Adrenal gland (tissue), 12 donors: ENCODE results near the gene SLC23A1. TPM values are rescaled to one million over a fixed set of nuclear protein-coding genes. Genes with fewer than 3 reads are reported as not detected.
"Not testable (repeated sequence)": the region's sequence is repeated elsewhere in the genome, so short reads cannot be mapped to it uniquely, and the experiment has no call there.

Experiments used
- DNase-seq, 7 donors: peaks; one replicate each; pipeline ENCODE4 v3.0.0-alpha.2; 2019 to 2020
- H3K27ac ChIP-seq, 5 donors: fragments of 200-600 bp; sonication (generic) in 4 of 5; 1 replicate in 3 of 5; 2 replicates in 2 of 5; pipeline versions ENCODE4 v1.5.1 to v1.8.0; 2016 to 2020; ENCODE audit warnings: mild to moderate bottlenecking in 1 of 5
- H3K27me3 ChIP-seq: fragments of 200-600 bp; 2 replicates; pipeline ENCODE4 v1.8.0; 2021
- H3K36me3 ChIP-seq, 2 donors: fragments of 200-600 bp; replicated peaks in 1 of 2; 1 replicate in 1 of 2; 2 replicates in 1 of 2; pipeline versions ENCODE4 v1.5.1 to v1.8.0; 2018 to 2022
- H3K4me1 ChIP-seq, 2 donors: fragments of 200-600 bp; replicated peaks in 1 of 2; 1 replicate in 1 of 2; 2 replicates in 1 of 2; pipeline versions ENCODE4 v1.5.1 to v1.8.0; 2018 to 2021
- H3K4me3 ChIP-seq, 4 donors: fragments of 200-600 bp; sonication (generic) in 3 of 4; one replicate each; pipeline ENCODE4 v1.5.1; 2016 to 2018
- H3K9me3 ChIP-seq, 3 donors: fragments of 200-600 bp; sonication (generic) in 1 of 3; replicated peaks in 1 of 3; 1 replicate in 2 of 3; 2 replicates in 1 of 3; pipeline versions ENCODE4 v1.5.1 to v1.8.0; 2016 to 2021
- POLR2A ChIP-seq, 2 donors: fragments of 450-650 bp; IDR thresholded peaks; one replicate each; pipeline ENCODE4 v1.6.1; 2017; ENCODE audit warnings: antibody characterized with exemption in 2 of 2, mild to moderate bottlenecking in 2 of 2, moderate library complexity in 1 of 2
- WGBS, 4 donors: extraction: QIAGEN DNeasy Blood & Tissue Kit in 2 of 4; methylation state at CpG; one replicate each; pipeline versions ENCODE4 v1.1.5 to v1.1.7; 2013 to 2017; 5-methylcytosine and 5-hydroxymethylcytosine counted together
- intact Hi-C, 2 donors: fragments of 100-400 bp; cut with DNase I; formaldehyde crosslinking; loops; one replicate each; pipeline versions ENCODE4 v1.14.1 to v1.15.0; 2022 to 2023
- polyA plus RNA-seq, 3 donors: library from polyadenylated mRNA; stranded (reverse); fragments of 200-250 nt in 2 of 3; fragments of 350-450 nt in 1 of 3; fragmentation: Illumina TruSeq in 1 of 3; extraction: RNeasy Lipid Tissue Mini Kit (QIAGEN cat#74804) in 1 of 3; gene quantifications; one replicate each; pipeline ENCODE4 v1.2.3, GENCODE V29; 2013 to 2014
- total RNA-seq, 9 donors: library from RNA; depleted of rRNA in 4 of 9; stranded (reverse); fragments of >200 nt in 4 of 9; fragments of 120-200 nt in 1 of 9; fragmentation: NEBNext Ultra II Directional in 1 of 9; extraction: Animal tissue kit (Norgen Biotek cat#: 25700) in 1 of 9; gene quantifications; one replicate each; pipeline versions ENCODE4 v1.1.0 to v1.2.4, GENCODE V29; 2013 to 2023
- TF ChIP-seq, protein P1 (sequence below), 6 experiments: fragments of 450-650 bp in 4 of 6; fragments of 200-600 bp in 2 of 6; sonication (generic) in 1 of 6; IDR thresholded peaks; 1 replicate in 5 of 6; 2 replicates in 1 of 6; pipeline versions ENCODE4 v1.5.1 to v1.8.0; 2016 to 2021; ENCODE audit warnings: antibody characterized with exemption in 6 of 6, mild to moderate bottlenecking in 2 of 6, moderate library complexity in 1 of 6
- donor health status: healthy with polysubstance abuse.
- donor health status: Bipolar disorder and iron deficiency.
- donor health status: DM: yes; HTN: yes; CAD: no.
- donor health status: DM: no; HTN: no; CAD: no.
- donor health status: DM: no; HTN: no; CAD: no.
- donor health status: DM: yes; HTN: yes; CAD: no.

Gene SLC23A1
- total and polyA plus RNA-seq, 12 donors = 0.06 to 0.46 (median 0.14) TPM; not detected in 8

DNA sequence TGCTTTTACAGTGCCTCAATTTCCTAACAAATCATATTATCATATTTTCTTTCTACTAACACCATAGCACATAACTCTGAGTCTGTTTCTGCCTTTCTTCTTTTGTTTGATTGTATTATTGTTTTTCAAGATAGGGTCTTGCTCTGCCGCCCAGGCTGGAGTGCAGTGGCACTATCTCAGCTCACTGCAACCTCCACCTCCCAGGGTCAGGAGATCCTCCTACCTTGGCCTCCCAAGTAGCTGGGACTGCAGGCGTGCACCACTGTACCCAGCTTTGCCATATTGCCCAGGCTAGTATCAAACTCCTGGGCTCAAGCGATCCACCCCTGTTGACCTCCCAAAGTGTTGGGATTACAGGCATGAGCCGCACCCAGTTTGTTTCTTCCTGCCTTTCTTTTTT is 22.7 kb downstream of the SLC23A1 start:
- DNase-seq = peak in 2 of 7 donors; percentile 5 to 33
- WGBS, 4 donors = 94 to 99% (median 97%) methylated on average over 4 of the region's 4 CpGs
- Histone ChIP-seq H3K4me3 (no peak overlapping the region), H3K9me3 (no peaks in the 10 kb centered on the region), H3K4me1 (peaks cover 9 to 41% of the 10 kb centered on the region in 2 donors), H3K36me3 (peaks cover 0 to 18% of the 10 kb centered on the region in 2 donors), H3K27ac (no peak overlapping the region), H3K27me3 (no peaks in the 10 kb centered on the region)
- TF ChIP-seq POLR2A (IDR thresholded peaks at IDR 0.05) = no peak
- TF ChIP-seq, protein P1, sequence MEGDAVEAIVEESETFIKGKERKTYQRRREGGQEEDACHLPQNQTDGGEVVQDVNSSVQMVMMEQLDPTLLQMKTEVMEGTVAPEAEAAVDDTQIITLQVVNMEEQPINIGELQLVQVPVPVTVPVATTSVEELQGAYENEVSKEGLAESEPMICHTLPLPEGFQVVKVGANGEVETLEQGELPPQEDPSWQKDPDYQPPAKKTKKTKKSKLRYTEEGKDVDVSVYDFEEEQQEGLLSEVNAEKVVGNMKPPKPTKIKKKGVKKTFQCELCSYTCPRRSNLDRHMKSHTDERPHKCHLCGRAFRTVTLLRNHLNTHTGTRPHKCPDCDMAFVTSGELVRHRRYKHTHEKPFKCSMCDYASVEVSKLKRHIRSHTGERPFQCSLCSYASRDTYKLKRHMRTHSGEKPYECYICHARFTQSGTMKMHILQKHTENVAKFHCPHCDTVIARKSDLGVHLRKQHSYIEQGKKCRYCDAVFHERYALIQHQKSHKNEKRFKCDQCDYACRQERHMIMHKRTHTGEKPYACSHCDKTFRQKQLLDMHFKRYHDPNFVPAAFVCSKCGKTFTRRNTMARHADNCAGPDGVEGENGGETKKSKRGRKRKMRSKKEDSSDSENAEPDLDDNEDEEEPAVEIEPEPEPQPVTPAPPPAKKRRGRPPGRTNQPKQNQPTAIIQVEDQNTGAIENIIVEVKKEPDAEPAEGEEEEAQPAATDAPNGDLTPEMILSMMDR (IDR thresholded peaks at IDR 0.05) = no peak
- intact Hi-C loops = no loop called here

DNA sequence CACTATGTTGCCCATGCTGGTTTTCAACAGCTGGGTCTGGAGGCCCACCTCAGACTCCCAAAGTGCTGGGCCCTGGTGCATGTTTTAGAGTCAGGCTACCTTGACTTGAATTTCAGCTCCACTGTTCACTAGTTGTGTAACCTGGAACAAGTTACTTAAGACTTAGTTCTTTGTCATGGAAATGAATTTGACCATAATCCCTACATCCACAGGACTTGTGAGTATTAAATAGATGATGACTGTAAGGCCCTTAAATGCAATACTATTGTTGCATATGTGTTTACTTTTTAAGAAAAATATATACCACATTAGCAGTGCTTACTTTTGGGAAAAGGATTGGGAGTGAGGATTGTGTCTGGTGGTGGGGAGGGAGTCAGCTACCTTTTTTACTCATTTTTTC is 25.0 kb downstream of the SLC23A1 start:
- peak in 1 of 7 donors; percentile 1 for DNase-seq
- Histone ChIP-seq H3K9me3 (no peaks in the 10 kb centered on the region), H3K4me3 (no peak overlapping the region), H3K27ac (no peak overlapping the region), H3K4me1 (peaks cover 9 to 28% of the 10 kb centered on the region in 2 donors), H3K36me3 (peaks cover 0 to 4% of the 10 kb centered on the region in 2 donors), H3K27me3 (no peaks in the 10 kb centered on the region)
- intact Hi-C loops = no loop called here
- TF ChIP-seq, protein P1 (IDR thresholded peaks at IDR 0.05) = no peak
- no peak for TF ChIP-seq POLR2A (IDR thresholded peaks at IDR 0.05)

DNA sequence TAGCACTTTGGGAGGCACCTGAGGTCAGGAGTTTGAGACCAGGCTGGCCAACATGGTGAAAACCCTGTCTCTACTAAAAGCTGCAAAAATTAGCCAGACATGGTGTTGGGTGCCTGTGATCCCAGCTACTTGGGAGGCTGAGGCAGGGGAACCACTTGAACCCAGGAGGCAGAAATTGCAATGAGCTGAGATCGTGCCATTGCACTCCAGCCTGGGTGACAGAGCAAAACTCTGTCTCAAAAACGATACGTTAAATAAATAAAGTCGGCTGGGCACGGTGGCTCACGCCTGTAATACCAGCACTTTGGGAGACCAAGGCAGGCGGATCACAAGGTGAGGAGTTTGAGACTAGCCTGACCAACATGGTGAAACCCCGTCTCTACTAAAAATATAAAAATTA is 27.2 kb downstream of the SLC23A1 start:
- H3K4me3 ChIP-seq, intact Hi-C loops, H3K36me3 ChIP-seq, H3K9me3 ChIP-seq, H3K27me3 ChIP-seq, H3K27ac ChIP-seq: not testable (repeated sequence)
- DNase-seq = peak in 1 of 7 donors; percentile 9
- 91 to 98% (median 94%) methylated on average over 8 of the region's 8 CpGs for WGBS, 4 donors
- H3K4me1 ChIP-seq = peaks cover 9 to 23% of the 10 kb centered on the region in 2 donors

DNA sequence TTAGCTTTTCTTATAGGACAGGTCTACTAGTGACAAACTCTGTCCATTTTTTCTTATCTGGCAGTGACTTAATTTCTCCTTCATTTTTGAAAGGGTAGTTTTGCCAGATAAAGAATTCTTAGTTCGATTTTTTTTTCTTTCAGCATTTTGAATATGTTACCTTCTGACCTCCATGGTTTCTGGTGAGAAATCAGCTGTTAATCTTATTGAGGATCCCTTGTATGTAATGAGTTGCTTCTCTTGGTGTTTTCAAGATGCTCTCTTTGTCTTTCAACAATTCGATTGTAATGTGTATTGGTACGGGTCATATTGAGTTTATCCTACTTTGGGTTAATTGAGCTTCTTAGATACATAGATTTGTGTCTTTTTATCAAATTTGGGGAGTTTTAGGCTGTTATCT is 28.9 kb downstream of the SLC23A1 start:
- peaks cover 8 to 31% of the 10 kb centered on the region in 2 donors for H3K4me1 ChIP-seq
- no peak for TF ChIP-seq POLR2A (IDR thresholded peaks at IDR 0.05)
- TF ChIP-seq, protein P1 (IDR thresholded peaks at IDR 0.05) = no peak
- intact Hi-C loops = no loop called here
- peaks cover 0 to 4% of the 10 kb centered on the region in 2 donors for H3K36me3 ChIP-seq
- no peak overlapping the region for H3K27ac ChIP-seq
- 80 to 96% (median 93%) methylated on average over 3 of the region's 3 CpGs for WGBS, 4 donors
- no peak for DNase-seq
- no peaks in the 10 kb centered on the region for H3K9me3 ChIP-seq
- no peak overlapping the region for H3K4me3 ChIP-seq
- H3K27me3 ChIP-seq = no peaks in the 10 kb centered on the region

DNA sequence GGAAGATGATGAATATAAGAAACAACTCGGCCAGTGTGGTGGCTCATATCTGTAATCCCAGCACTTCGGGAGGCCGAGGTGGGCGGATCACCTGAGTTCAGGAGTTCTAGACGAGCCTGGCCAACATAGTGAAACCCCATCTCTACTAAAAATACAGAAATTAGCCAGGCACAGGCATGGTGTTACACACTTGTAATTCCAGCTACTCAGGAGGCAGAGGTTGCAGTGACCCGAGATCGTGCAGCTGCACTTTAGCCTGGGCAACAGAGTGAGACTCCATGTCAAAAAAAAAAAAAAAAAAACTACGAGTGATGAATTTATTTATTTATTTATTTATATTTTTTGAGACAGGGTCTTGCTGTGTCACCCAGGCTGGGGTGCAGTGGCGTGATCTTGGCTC is 35.2 kb downstream of the SLC23A1 start:
- H3K9me3 ChIP-seq, H3K27me3 ChIP-seq, DNase-seq, H3K4me3 ChIP-seq, H3K27ac ChIP-seq, H3K36me3 ChIP-seq: not testable (repeated sequence)
- intact Hi-C loops = loop anchor here in 1 of 2 donors (5.0 kb wide), 1 partner anchor 44 kb away; no protein-coding TSS in a partner anchor
- peaks cover 5 to 41% of the 10 kb centered on the region in 2 donors for H3K4me1 ChIP-seq
- 85 to 97% (median 93%) methylated on average over 9 of the region's 9 CpGs for WGBS, 4 donors

DNA sequence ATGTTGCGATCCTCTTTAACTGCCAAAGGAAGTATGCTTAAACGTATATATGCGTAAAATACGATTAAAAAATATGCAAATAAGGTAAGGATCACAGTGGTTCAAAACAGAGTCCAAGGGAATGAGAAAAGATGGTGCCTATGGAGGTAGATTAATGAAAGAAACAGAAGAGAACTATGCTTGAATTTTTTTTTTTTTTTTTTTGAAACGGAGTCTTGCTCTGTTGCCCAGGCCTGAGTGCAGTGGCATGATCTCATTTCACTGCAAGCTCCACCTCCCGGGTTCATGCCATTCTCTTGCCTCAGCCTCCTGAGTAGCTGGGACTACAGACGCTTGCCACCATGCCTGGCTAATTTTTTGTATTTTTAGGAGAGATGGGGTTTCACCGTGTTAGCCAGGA is 37.7 kb downstream of the SLC23A1 start:
- H3K27me3 ChIP-seq, H3K4me3 ChIP-seq, H3K27ac ChIP-seq, H3K36me3 ChIP-seq, H3K9me3 ChIP-seq, DNase-seq: not testable (repeated sequence)
- intact Hi-C loops = loop anchor here in 1 of 2 donors (5.0 kb wide), 1 partner anchor 47 kb away; no protein-coding TSS in a partner anchor
- peaks cover 8 to 49% of the 10 kb centered on the region in 2 donors for H3K4me1 ChIP-seq
- 89 to 93% (median 91%) methylated on average over 8 of the region's 8 CpGs for whole genome bisulfite sequencing, 4 donors
